Thyroid gland (tissue), 4 donors: Measurements from ENCODE around the gene MTCL3.

Source experiments
- DNase-seq, 2 donors: peaks; one replicate each; pipeline ENCODE4 v3.0.0-alpha.2; 2019
- H3K27ac ChIP-seq, 3 donors: fragments of 200-600 bp; sonication (generic); 1 replicate in 2 of 3; 2 replicates in 1 of 3; pipeline ENCODE4 v1.5.1; 2016 to 2019; ENCODE audit warnings: mild to moderate bottlenecking in 1 of 3, moderate library complexity in 1 of 3
- H3K27me3 ChIP-seq: fragments of 200-600 bp; sonication (generic); one replicate; pipeline ENCODE4 v1.5.1; 2019
- H3K36me3 ChIP-seq, 2 donors: fragments of 200-600 bp; sonication (generic); one replicate each; pipeline ENCODE4 v1.5.1; 2016 to 2019
- H3K4me1 ChIP-seq, 2 donors: fragments of 200-600 bp; sonication (generic); one replicate each; pipeline ENCODE4 v1.5.1; 2017 to 2019
- H3K4me3 ChIP-seq, 3 donors: fragments of 200-600 bp; sonication (generic); replicated peaks in 1 of 3; 1 replicate in 2 of 3; 2 replicates in 1 of 3; pipeline ENCODE4 v1.5.1; 2016; ENCODE audit warnings: mild to moderate bottlenecking in 1 of 3
- H3K9me3 ChIP-seq: fragments of 200-600 bp; sonication (generic); one replicate; pipeline ENCODE4 v1.5.1; 2017
- CTCF ChIP-seq, 6 experiments: fragments of 200-600 bp in 3 of 6; fragments of 450-650 bp in 3 of 6; sonication (generic) in 3 of 6; IDR thresholded peaks; one replicate each; pipeline ENCODE4 v1.5.1; 2016 to 2019; ENCODE audit warnings: antibody characterized with exemption in 6 of 6, mild to moderate bottlenecking in 2 of 6, inconsistent platforms in 1 of 6, moderate library complexity in 1 of 6
- POLR2A ChIP-seq, 2 donors: fragments of 450-650 bp; IDR thresholded peaks; one replicate each; pipeline ENCODE4 v1.6.1; 2017; ENCODE audit warnings: antibody characterized with exemption in 2 of 2, mild to moderate bottlenecking in 2 of 2, moderate library complexity in 1 of 2
- WGBS, 2 donors: methylation state at CpG; one replicate each; pipeline ENCODE4 v1.1.5; 2017; 5-methylcytosine and 5-hydroxymethylcytosine counted together
- intact Hi-C: fragments of 100-400 bp; cut with DNase I; formaldehyde crosslinking; loops from one replicate; pipeline ENCODE4 v1.15.1; 2023

Gene MTCL3

GRCh38 chr6:127520066-127520465, 931 bp upstream of the MTCL3 start:
- H3K27ac ChIP-seq, result no peak overlapping the region
- no peaks in the 10 kb centered on the region for H3K9me3 ChIP-seq
- peaks cover 15% of the 10 kb centered on the region for H3K27me3 ChIP-seq
- intact Hi-C loops, result no loop called here
- peaks cover 8 to 12% of the 10 kb centered on the region in 2 donors for H3K4me1 ChIP-seq
- no peak overlapping the region for H3K4me3 ChIP-seq
- 9% methylated on average over 2 of the region's 2 CpGs for WGBS, 2 donors
- H3K36me3 ChIP-seq, result no peaks in the 10 kb centered on the region
- TF ChIP-seq CTCF (IDR thresholded peaks at IDR 0.05), result no peak
- TF ChIP-seq POLR2A (IDR thresholded peaks at IDR 0.05), result no peak
- DNase-seq, result peak in 1 of 2 donors; percentile 6

- peaks cover 15% of the 10 kb centered on the region for H3K27me3 ChIP-seq
Measured at GRCh38 chr6:127519469-127519785, 292 bp upstream of the MTCL3 start.

GRCh38 chr6:127518191-127518709, 885 bp downstream of the MTCL3 start:
- H3K4me1 ChIP-seq, result peaks cover 11 to 21% of the 10 kb centered on the region in 2 donors
- no peak overlapping the region for H3K27ac ChIP-seq
- intact Hi-C loops, result no loop called here
- H3K9me3 ChIP-seq, result no peaks in the 10 kb centered on the region
- TF ChIP-seq POLR2A (IDR thresholded peaks at IDR 0.05) (no peak), CTCF (IDR thresholded peaks at IDR 0.05) (no peak)
- WGBS, 2 donors, result 8 to 11% methylated on average over 10 of the region's 10 CpGs
- DNase-seq, result no peak
- H3K27me3 ChIP-seq, result peaks cover 15% of the 10 kb centered on the region
- H3K4me3 ChIP-seq, result no peak overlapping the region
- no peaks in the 10 kb centered on the region for H3K36me3 ChIP-seq

More at GRCh38 chr6:127519469-127519785, 292 bp upstream of the MTCL3 start:
- TF ChIP-seq CTCF (IDR thresholded peaks at IDR 0.05), result no peak
- no peak for TF ChIP-seq POLR2A (IDR thresholded peaks at IDR 0.05)
- no peak overlapping the region for H3K4me3 ChIP-seq
- H3K27ac ChIP-seq, result no peak overlapping the region
- no peaks in the 10 kb centered on the region for H3K36me3 ChIP-seq
- H3K4me1 ChIP-seq, result peaks cover 11 to 19% of the 10 kb centered on the region in 2 donors
- DNase-seq, result no peak
- no peaks in the 10 kb centered on the region for H3K9me3 ChIP-seq
- 1 to 8% methylated on average over 10 of the region's 10 CpGs for WGBS, 2 donors
- intact Hi-C loops, result no loop called here

- WGBS, 2 donors, result 75% methylated on average over 2 of the region's 2 CpGs
- TF ChIP-seq CTCF (IDR thresholded peaks at IDR 0.05), result no peak
- no peak for TF ChIP-seq POLR2A (IDR thresholded peaks at IDR 0.05)
Measured at GRCh38 chr6:127517693-127518092, 1.4 kb downstream of the MTCL3 start.

GRCh38 chr6:127516662-127517273, 2.4 kb downstream of the MTCL3 start:
- DNase-seq, result peak; percentile 24 to 31
- H3K36me3 ChIP-seq, result no peaks in the 10 kb centered on the region
- intact Hi-C loops, result no loop called here
- peaks cover 11 to 21% of the 10 kb centered on the region in 2 donors for H3K4me1 ChIP-seq
- no peak overlapping the region for H3K27ac ChIP-seq
- 8 to 10% methylated on average over 6 of the region's 6 CpGs for WGBS, 2 donors
- no peaks in the 10 kb centered on the region for H3K9me3 ChIP-seq
- TF ChIP-seq CTCF (IDR thresholded peaks at IDR 0.05), result peak; percentile 24 to 72 (median 38)
- TF ChIP-seq POLR2A (IDR thresholded peaks at IDR 0.05), result no peak
- peak overlapping the region in 1 of 3 donors; percentile 48 for H3K4me3 ChIP-seq
- peaks cover 15% of the 10 kb centered on the region for H3K27me3 ChIP-seq

More at GRCh38 chr6:127517693-127518092, 1.4 kb downstream of the MTCL3 start:
- no peak overlapping the region for H3K27ac ChIP-seq
- intact Hi-C loops, result no loop called here
- no peaks in the 10 kb centered on the region for H3K9me3 ChIP-seq
- DNase-seq, result no peak
- peaks cover 11 to 21% of the 10 kb centered on the region in 2 donors for H3K4me1 ChIP-seq
- no peak overlapping the region for H3K4me3 ChIP-seq
- peaks cover 15% of the 10 kb centered on the region for H3K27me3 ChIP-seq
- no peaks in the 10 kb centered on the region for H3K36me3 ChIP-seq
